Breast epithelium (tissue), 4 donors: Measurements from ENCODE around the gene PGS1. TPM values are rescaled to one million over a fixed set of nuclear protein-coding genes. Genes with fewer than 3 reads are reported as not detected.
"Not testable (repeated sequence)": the region's sequence is repeated elsewhere in the genome, so short reads cannot be mapped to it uniquely, and the experiment has no call there.

Source experiments
- DNase-seq, 2 donors: peaks; one replicate each; pipeline ENCODE4 v3.0.0-alpha.2; 2019; ENCODE audit warnings: low spot score in 2 of 2
- H3K27ac ChIP-seq, 2 donors: fragments of 200-600 bp; sonication (generic) in 1 of 2; one replicate each; pipeline ENCODE4 v1.5.1; 2016 to 2019; ENCODE audit warnings: mild to moderate bottlenecking in 1 of 2
- H3K27me3 ChIP-seq, 2 donors: fragments of 200-600 bp; sonication (generic) in 1 of 2; one replicate each; pipeline versions ENCODE4 v1.5.1 to v1.6.0; 2017 to 2019; ENCODE audit warnings: control low read depth in 1 of 2, mild to moderate bottlenecking in 1 of 2
- H3K36me3 ChIP-seq: fragments of 200-600 bp; one replicate; pipeline ENCODE4 v1.5.1; 2019
- H3K4me1 ChIP-seq, 2 donors: fragments of 200-600 bp; sonication (generic); one replicate each; pipeline ENCODE4 v1.5.1; 2016 to 2019; ENCODE audit warnings: control low read depth in 1 of 2
- H3K4me3 ChIP-seq, 3 donors: fragments of 200-600 bp; sonication (generic); 1 replicate in 2 of 3; 2 replicates in 1 of 3; pipeline ENCODE4 v1.5.1; 2016 to 2019; ENCODE audit warnings: mild to moderate bottlenecking in 3 of 3, moderate library complexity in 2 of 3
- H3K9me3 ChIP-seq, 2 donors: fragments of 200-600 bp; sonication (generic) in 1 of 2; one replicate each; pipeline ENCODE4 v1.5.1; 2016 to 2019; ENCODE audit warnings: control low read depth in 1 of 2
- CTCF ChIP-seq, 3 donors: fragments of 450-650 bp; IDR thresholded peaks; one replicate each; pipeline ENCODE4 v1.5.1; 2016 to 2017; ENCODE audit warnings: antibody characterized with exemption in 3 of 3, mild to moderate bottlenecking in 3 of 3, moderate library complexity in 3 of 3
- POLR2A ChIP-seq: fragments of 450-650 bp; IDR thresholded peaks from one replicate; pipeline ENCODE4 v1.6.1; 2016; ENCODE audit warnings: antibody characterized with exemption, mild to moderate bottlenecking, moderate library complexity
- POLR2AphosphoS5 ChIP-seq, 3 donors: sonication (generic); formaldehyde crosslinking; IDR thresholded peaks; one replicate each; pipeline ENCODE4 v1.6.1; 2017; ENCODE audit warnings: antibody characterized with exemption in 3 of 3
- intact Hi-C: fragments of 100-400 bp; cut with DNase I; formaldehyde crosslinking; loops from one replicate; pipeline ENCODE4 v1.15.1; 2023; ENCODE audit warnings: low total_unique reads
- total RNA-seq, 3 donors: library from RNA; depleted of rRNA; stranded (reverse); fragments of >200 nt; gene quantifications; one replicate each; pipeline ENCODE4 v1.1.0, GENCODE V29; 2016

The PGS1 gene
- total RNA-seq, 3 donors from 2014 or later = 33.9 to 58.7 (median 50.2) TPM

GRCh38 chr17:78461799-78462053 is 83.3 kb downstream of the PGS1 start:
- intact Hi-C loops = no loop called here
- TF ChIP-seq CTCF (IDR thresholded peaks at IDR 0.05) = no peak
- no peak for TF ChIP-seq POLR2AphosphoS5 (IDR thresholded peaks at IDR 0.05)
- no peak for TF ChIP-seq POLR2A
- H3K4me3 ChIP-seq = no peak overlapping the region
- H3K27ac ChIP-seq = no peak overlapping the region
- no peak for DNase-seq
- no peaks in the 10 kb centered on the region for H3K9me3 ChIP-seq
- H3K27me3 ChIP-seq = no peaks in the 10 kb centered on the region
- no peaks in the 10 kb centered on the region for H3K4me1 ChIP-seq
- no peaks in the 10 kb centered on the region for H3K36me3 ChIP-seq

DNA sequence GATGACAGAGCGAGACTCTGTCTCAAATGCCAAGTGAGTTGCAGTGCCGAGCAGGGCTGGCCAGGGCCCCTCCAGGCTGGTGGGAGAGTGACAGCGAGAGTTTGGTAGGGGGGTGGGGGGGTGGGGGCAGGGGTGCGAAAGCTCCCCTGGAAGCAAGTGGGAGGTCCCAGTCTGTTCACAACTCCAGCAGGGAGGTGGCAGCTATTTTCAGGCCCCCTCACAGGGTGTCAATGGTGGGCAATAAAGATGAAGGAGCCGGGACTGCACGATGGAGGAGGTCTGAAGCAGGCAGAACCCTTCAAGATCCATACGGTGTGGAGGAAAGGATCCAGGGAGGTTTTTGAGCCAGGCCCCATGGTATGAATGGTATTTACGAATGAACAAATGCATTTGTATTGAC is 83.7 kb downstream of the PGS1 start:
- DNase-seq = no peak
- Histone ChIP-seq H3K4me1 (no peaks in the 10 kb centered on the region), H3K4me3 (no peak overlapping the region), H3K27me3 (no peaks in the 10 kb centered on the region), H3K9me3 (no peaks in the 10 kb centered on the region), H3K36me3 (no peaks in the 10 kb centered on the region), H3K27ac (no peak overlapping the region)
- TF ChIP-seq CTCF (IDR thresholded peaks at IDR 0.05) (no peak), POLR2A (no peak), POLR2AphosphoS5 (IDR thresholded peaks at IDR 0.05) (no peak)
- intact Hi-C loops = no loop called here

- H3K4me3 ChIP-seq, H3K27ac ChIP-seq, H3K9me3 ChIP-seq, DNase-seq, H3K36me3 ChIP-seq, H3K4me1 ChIP-seq, H3K27me3 ChIP-seq, intact Hi-C loops: not testable (repeated sequence)
These were observed 87.8 kb downstream of the PGS1 start for GRCh38 chr17:78466109-78466785.

DNA sequence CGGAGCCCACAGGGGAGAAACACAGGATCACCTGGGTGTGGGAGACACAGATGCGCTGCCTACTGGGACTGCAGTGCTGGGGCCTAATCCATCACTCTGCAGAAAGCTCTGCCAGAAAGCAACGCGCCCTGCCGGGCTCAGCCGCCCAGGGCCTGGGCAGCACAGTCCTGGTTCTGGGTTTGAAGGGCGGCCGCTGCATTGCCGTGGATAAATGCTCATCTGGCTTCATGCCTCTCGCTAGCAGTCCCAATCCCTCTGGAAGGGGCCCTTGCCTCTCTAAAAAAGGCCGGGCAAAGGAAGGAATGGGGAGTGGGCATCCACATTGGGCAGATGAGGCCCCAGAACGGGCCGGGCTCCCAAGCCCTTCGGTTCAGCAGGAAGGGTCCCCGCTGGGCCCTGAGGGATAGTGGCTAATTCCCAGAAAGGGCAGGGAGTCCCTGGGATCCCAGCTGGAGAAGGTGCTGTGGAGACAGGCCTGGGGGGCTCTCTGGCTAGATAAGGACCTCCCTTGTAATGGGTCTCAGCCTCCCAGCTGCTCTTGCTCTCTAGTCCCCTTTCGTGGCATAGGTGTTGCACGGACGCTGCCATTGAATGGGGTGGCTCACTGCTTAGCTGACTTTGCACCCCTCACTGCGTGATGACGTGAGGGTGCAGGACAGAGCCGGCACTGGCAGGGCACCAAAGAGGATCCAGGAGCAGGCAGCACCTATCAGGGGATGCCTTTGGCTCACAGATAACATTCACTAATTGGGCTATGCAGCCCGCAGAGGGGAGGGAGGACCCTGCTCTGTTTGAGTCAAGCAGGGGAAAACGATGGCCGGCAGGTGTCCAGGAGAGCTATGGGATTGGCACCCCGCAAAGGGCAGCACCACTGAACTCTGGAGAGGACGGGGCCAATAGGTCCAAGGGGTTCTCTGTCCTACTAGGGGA is 88.6 kb downstream of the PGS1 start:
- TF ChIP-seq POLR2AphosphoS5 (IDR thresholded peaks at IDR 0.05) (no peak), POLR2A (no peak), CTCF (IDR thresholded peaks at IDR 0.05) (no peak)
- H3K4me1 ChIP-seq = no peaks in the 10 kb centered on the region
- no peaks in the 10 kb centered on the region for H3K36me3 ChIP-seq
- no peak overlapping the region for H3K27ac ChIP-seq
- no peak for DNase-seq
- no peaks in the 10 kb centered on the region for H3K9me3 ChIP-seq
- no peaks in the 10 kb centered on the region for H3K27me3 ChIP-seq
- intact Hi-C loops = no loop called here
- H3K4me3 ChIP-seq = no peak overlapping the region

DNA sequence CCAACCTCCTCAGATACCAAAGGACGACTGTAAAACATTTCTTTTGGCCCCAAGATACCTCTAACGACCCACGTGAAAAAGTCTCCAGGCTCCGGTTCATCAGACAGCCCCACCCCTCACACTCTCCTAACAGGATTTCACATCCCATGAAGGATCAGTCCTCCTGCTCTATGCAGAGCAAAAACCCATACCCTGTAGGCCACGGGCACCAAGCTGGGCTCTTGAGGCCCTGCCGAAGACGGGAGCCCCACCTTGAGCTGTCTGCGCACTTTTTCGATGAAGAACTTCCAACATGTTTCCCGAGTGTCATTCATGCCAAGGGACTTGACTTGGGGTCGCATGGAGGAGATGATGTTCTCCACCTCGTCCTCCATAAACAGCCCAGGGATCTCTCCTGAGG is 89.9 kb downstream of the PGS1 start:
- no peak for DNase-seq
- no peak overlapping the region for H3K4me3 ChIP-seq
- no peaks in the 10 kb centered on the region for H3K4me1 ChIP-seq
- no peak overlapping the region for H3K27ac ChIP-seq
- TF ChIP-seq POLR2AphosphoS5 (IDR thresholded peaks at IDR 0.05) = no peak
- TF ChIP-seq POLR2A = no peak
- no peak for TF ChIP-seq CTCF (IDR thresholded peaks at IDR 0.05)
- H3K9me3 ChIP-seq = no peaks in the 10 kb centered on the region
- intact Hi-C loops = no loop called here
- H3K36me3 ChIP-seq = no peaks in the 10 kb centered on the region
- H3K27me3 ChIP-seq = no peaks in the 10 kb centered on the region
